ENCODE measurements around the gene KIRREL2. TPM values are rescaled to one million over a fixed set of nuclear protein-coding genes. Genes with fewer than 3 reads are reported as not detected.
A peak's percentile ranks its signal among the peaks of the same experiment; 100 is the strongest.

KIRREL2 gene
- polyA plus RNA-seq, 4 donors: 0.10 to 0.62 TPM; not detected in 2

GRCh38 chr19:35841961-35842595, 14.6 kb upstream of the KIRREL2 start:
- Histone ChIP-seq H3K9me3 (ENCODE audit: control insufficient read depth in 2 of 2, insufficient read depth in 1 of 2, low read depth in 1 of 2, low read length in 1 of 2) (peaks cover 0 to 10% of the 10 kb centered on the region in 2 donors), H3K27me3 (ENCODE audit: control insufficient read depth in 3 of 3, insufficient read depth in 3 of 3, low read length in 3 of 3) (peaks cover 0 to 36% (median 14%) of the 10 kb centered on the region in 3 donors), H3K4me3 (ENCODE audit: low read depth in 1 of 3, low read length in 3 of 3) (no peak overlapping the region), H3K4me1 (ENCODE audit: control insufficient read depth in 3 of 3, insufficient read depth in 2 of 3, low read depth in 1 of 3, low read length in 2 of 3) (peaks cover 0 to 10% (median 0%) of the 10 kb centered on the region in 3 donors), H3K27ac (ENCODE audit: low read depth in 1 of 3, low read length in 2 of 3) (no peak overlapping the region), H3K36me3 (ENCODE audit: control insufficient read depth in 3 of 3, insufficient read depth in 2 of 3, low read depth in 1 of 3, low read length in 3 of 3) (no peaks in the 10 kb centered on the region)
- 81 to 86% (median 81%) methylated on average over 13 of the region's 13 CpGs for WGBS, 3 donors
- FAIRE-seq: no peak
- DNase-seq: no peak

GRCh38 chr19:35842666-35843272, 13.9 kb upstream of the KIRREL2 start:
- Histone ChIP-seq H3K27ac (ENCODE audit: low read depth in 1 of 3, low read length in 2 of 3) (no peak overlapping the region), H3K27me3 (ENCODE audit: control insufficient read depth in 3 of 3, insufficient read depth in 3 of 3, low read length in 3 of 3) (peaks cover 0 to 36% (median 14%) of the 10 kb centered on the region in 3 donors), H3K9me3 (ENCODE audit: control insufficient read depth in 2 of 2, insufficient read depth in 1 of 2, low read depth in 1 of 2, low read length in 1 of 2) (peaks cover 0 to 10% of the 10 kb centered on the region in 2 donors), H3K4me3 (ENCODE audit: low read depth in 1 of 3, low read length in 3 of 3) (no peak overlapping the region), H3K4me1 (ENCODE audit: control insufficient read depth in 3 of 3, insufficient read depth in 2 of 3, low read depth in 1 of 3, low read length in 2 of 3) (peaks cover 0 to 10% (median 0%) of the 10 kb centered on the region in 3 donors), H3K36me3 (ENCODE audit: control insufficient read depth in 3 of 3, insufficient read depth in 2 of 3, low read depth in 1 of 3, low read length in 3 of 3) (no peaks in the 10 kb centered on the region)
- DNase-seq: no peak
- FAIRE-seq: no peak
- 83 to 85% (median 84%) methylated on average over 4 of the region's 4 CpGs for WGBS, 3 donors

DNA sequence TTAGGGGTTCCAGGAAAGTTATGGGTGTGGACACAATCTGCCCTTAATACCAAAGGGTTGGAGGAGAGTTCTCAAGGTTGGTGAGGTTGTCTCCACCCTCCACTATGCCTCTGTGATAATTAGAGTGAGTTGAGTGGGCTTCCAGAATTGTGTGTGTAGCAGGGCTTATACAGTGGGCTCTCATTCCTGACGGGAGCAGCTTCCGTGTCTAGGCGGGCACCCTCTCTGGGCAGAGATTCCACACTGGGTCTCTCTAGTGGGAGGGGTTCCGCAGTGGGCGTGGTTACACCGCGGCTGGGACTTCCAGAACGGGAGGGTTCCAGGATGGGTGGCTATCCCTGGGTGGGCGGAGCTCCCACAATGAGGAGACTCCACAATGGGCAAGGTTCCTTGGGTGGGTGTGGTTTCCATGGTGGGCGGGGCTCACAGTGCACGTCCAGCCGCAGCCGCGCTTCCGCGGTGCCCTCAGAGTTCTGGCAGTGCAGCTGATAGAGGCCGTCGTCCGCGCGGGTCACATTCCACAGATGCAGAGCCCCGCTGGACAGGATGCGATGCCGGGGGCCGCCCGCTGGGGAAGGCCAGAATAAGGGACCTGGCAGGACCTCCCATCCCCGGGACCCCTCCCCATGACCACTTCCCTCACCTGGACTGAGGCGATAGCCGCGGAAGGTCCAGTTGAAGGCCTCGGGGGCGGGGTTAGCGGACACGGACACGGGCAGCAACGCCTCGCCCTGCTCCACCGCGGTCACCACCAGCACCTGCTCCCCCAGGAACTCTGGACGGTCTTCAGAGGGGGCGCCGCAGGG, 12.8 kb upstream of the KIRREL2 start:
- H3K27me3 ChIP-seq (ENCODE audit: control insufficient read depth in 3 of 3, insufficient read depth in 3 of 3, low read length in 3 of 3): peaks cover 0 to 40% (median 14%) of the 10 kb centered on the region in 3 donors
- H3K9me3 ChIP-seq (ENCODE audit: control insufficient read depth in 2 of 2, insufficient read depth in 1 of 2, low read depth in 1 of 2, low read length in 1 of 2): peaks cover 0 to 10% of the 10 kb centered on the region in 2 donors
- H3K4me1 ChIP-seq (ENCODE audit: control insufficient read depth in 3 of 3, insufficient read depth in 2 of 3, low read depth in 1 of 3, low read length in 2 of 3): peaks cover 0 to 10% (median 0%) of the 10 kb centered on the region in 3 donors
- H3K4me3 ChIP-seq (ENCODE audit: low read depth in 1 of 3, low read length in 3 of 3): no peak overlapping the region
- H3K36me3 ChIP-seq (ENCODE audit: control insufficient read depth in 3 of 3, insufficient read depth in 2 of 3, low read depth in 1 of 3, low read length in 3 of 3): no peaks in the 10 kb centered on the region
- 3 to 11% (median 8%) methylated on average over 39 to 42 of the region's 42 CpGs for WGBS, 3 donors
- FAIRE-seq: no peak
- peak; percentile 36 to 59 for DNase-seq
- no peak overlapping the region for H3K27ac ChIP-seq (ENCODE audit: low read depth in 1 of 3, low read length in 2 of 3)

GRCh38 chr19:35844482-35845214, 12.1 kb upstream of the KIRREL2 start:
- FAIRE-seq (no peak), DNase-seq (no peak)
- 43 to 54% (median 46%) methylated on average over 16 of the region's 16 CpGs for WGBS, 3 donors
- peaks cover 0 to 4% of the 10 kb centered on the region in 2 donors for H3K9me3 ChIP-seq (ENCODE audit: control insufficient read depth in 2 of 2, insufficient read depth in 1 of 2, low read depth in 1 of 2, low read length in 1 of 2)
- no peaks in the 10 kb centered on the region for H3K36me3 ChIP-seq (ENCODE audit: control insufficient read depth in 3 of 3, insufficient read depth in 2 of 3, low read depth in 1 of 3, low read length in 3 of 3)
- H3K27ac ChIP-seq (ENCODE audit: low read depth in 1 of 3, low read length in 2 of 3): no peak overlapping the region
- H3K27me3 ChIP-seq (ENCODE audit: control insufficient read depth in 3 of 3, insufficient read depth in 3 of 3, low read length in 3 of 3): peaks cover 0 to 40% (median 14%) of the 10 kb centered on the region in 3 donors
- H3K4me1 ChIP-seq (ENCODE audit: control insufficient read depth in 3 of 3, insufficient read depth in 2 of 3, low read depth in 1 of 3, low read length in 2 of 3): peaks cover 0 to 10% (median 0%) of the 10 kb centered on the region in 3 donors
- no peak overlapping the region for H3K4me3 ChIP-seq (ENCODE audit: low read depth in 1 of 3, low read length in 3 of 3)

GRCh38 chr19:35845215-35846037, 11.3 kb upstream of the KIRREL2 start:
- peaks cover 0 to 40% (median 14%) of the 10 kb centered on the region in 3 donors for H3K27me3 ChIP-seq (ENCODE audit: control insufficient read depth in 3 of 3, insufficient read depth in 3 of 3, low read length in 3 of 3)
- WGBS, 3 donors: 4 to 7% (median 6%) methylated on average over 42 to 63 of the region's 63 CpGs
- peaks cover 0 to 4% of the 10 kb centered on the region in 2 donors for H3K9me3 ChIP-seq (ENCODE audit: control insufficient read depth in 2 of 2, insufficient read depth in 1 of 2, low read depth in 1 of 2, low read length in 1 of 2)
- DNase-seq: peak; percentile 49 to 84
- no peaks in the 10 kb centered on the region for H3K36me3 ChIP-seq (ENCODE audit: control insufficient read depth in 3 of 3, insufficient read depth in 2 of 3, low read depth in 1 of 3, low read length in 3 of 3)
- H3K4me3 ChIP-seq (ENCODE audit: low read depth in 1 of 3, low read length in 3 of 3): peak overlapping the region in 2 of 3 donors; percentile 26 to 32
- no peak overlapping the region for H3K27ac ChIP-seq (ENCODE audit: low read depth in 1 of 3, low read length in 2 of 3)
- no peak for FAIRE-seq
- peaks cover 0 to 10% (median 0%) of the 10 kb centered on the region in 3 donors for H3K4me1 ChIP-seq (ENCODE audit: control insufficient read depth in 3 of 3, insufficient read depth in 2 of 3, low read depth in 1 of 3, low read length in 2 of 3)

DNA sequence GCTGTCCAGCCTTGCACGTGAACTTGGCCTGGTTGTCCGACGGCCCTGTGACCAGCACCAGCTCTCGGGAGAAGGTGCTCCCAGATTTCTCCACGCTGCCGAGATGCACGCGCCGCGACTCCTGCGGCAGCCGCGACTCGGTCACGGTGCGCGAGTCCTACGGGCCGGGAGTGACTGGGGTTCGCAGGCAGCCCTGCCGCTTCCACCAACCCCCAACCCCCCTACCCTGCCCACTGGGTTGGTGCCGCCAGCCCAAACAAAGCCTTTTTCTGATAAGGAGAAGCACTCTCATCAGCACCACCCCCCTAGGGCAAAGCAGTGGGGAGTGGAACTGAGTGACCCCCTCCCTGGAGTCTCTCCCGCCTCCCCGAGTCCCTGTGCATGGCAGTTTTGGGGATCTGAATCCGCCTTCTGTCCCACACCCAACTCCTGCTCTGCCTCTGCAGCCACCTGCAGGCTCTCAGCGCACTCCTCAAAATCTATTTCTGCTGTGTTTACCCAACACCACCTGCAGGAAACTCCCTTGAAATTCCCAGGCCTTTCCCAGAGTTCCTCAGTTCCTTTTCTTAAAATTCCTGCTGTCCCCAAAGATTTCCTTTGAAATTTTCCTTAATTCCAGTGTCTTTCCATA, 10.6 kb upstream of the KIRREL2 start:
- FAIRE-seq (no peak), DNase-seq (peak; percentile 30 to 41)
- H3K4me1 ChIP-seq (ENCODE audit: control insufficient read depth in 3 of 3, insufficient read depth in 2 of 3, low read depth in 1 of 3, low read length in 2 of 3): peaks cover 0 to 10% (median 0%) of the 10 kb centered on the region in 3 donors
- H3K27me3 ChIP-seq (ENCODE audit: control insufficient read depth in 3 of 3, insufficient read depth in 3 of 3, low read length in 3 of 3): peaks cover 0 to 40% (median 14%) of the 10 kb centered on the region in 3 donors
- H3K36me3 ChIP-seq (ENCODE audit: control insufficient read depth in 3 of 3, insufficient read depth in 2 of 3, low read depth in 1 of 3, low read length in 3 of 3): no peaks in the 10 kb centered on the region
- H3K4me3 ChIP-seq (ENCODE audit: low read depth in 1 of 3, low read length in 3 of 3): peak overlapping the region in 1 of 3 donors; percentile 32
- peaks cover 0 to 4% of the 10 kb centered on the region in 2 donors for H3K9me3 ChIP-seq (ENCODE audit: control insufficient read depth in 2 of 2, insufficient read depth in 1 of 2, low read depth in 1 of 2, low read length in 1 of 2)
- no peak overlapping the region for H3K27ac ChIP-seq (ENCODE audit: low read depth in 1 of 3, low read length in 2 of 3)
- 1 to 5% (median 3%) methylated on average over 23 to 26 of the region's 26 CpGs for whole genome bisulfite sequencing, 3 donors

DNA sequence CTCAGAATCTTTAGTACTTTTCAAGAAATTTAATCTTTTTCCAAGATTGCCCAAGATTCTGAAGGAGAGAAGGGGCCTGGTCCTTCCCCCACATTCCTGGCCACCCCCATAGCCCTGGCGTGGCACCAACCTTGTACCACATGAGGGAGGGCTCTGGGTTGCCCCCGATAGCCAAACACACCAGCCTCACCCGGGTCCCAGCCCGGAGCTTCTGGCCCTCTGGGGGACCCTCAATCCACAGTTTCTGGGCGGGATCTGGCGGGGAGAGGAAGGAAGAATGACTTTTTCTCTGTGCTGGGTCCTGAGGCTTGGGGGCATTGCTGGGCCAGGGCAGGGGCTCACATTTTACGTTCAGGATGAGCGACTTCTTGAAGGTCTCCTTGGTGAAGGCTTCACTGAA, 8.8 kb upstream of the KIRREL2 start:
- WGBS, 3 donors: 83 to 90% (median 85%) methylated on average over 8 of the region's 8 CpGs
- Histone ChIP-seq H3K4me3 (ENCODE audit: low read depth in 1 of 3, low read length in 3 of 3) (no peak overlapping the region), H3K9me3 (ENCODE audit: control insufficient read depth in 2 of 2, insufficient read depth in 1 of 2, low read depth in 1 of 2, low read length in 1 of 2) (peaks cover 0 to 4% of the 10 kb centered on the region in 2 donors), H3K4me1 (ENCODE audit: control insufficient read depth in 3 of 3, insufficient read depth in 2 of 3, low read depth in 1 of 3, low read length in 2 of 3) (peaks cover 0 to 10% (median 0%) of the 10 kb centered on the region in 3 donors), H3K27me3 (ENCODE audit: control insufficient read depth in 3 of 3, insufficient read depth in 3 of 3, low read length in 3 of 3) (peaks cover 0 to 50% (median 18%) of the 10 kb centered on the region in 3 donors), H3K36me3 (ENCODE audit: control insufficient read depth in 3 of 3, insufficient read depth in 2 of 3, low read depth in 1 of 3, low read length in 3 of 3) (no peaks in the 10 kb centered on the region), H3K27ac (ENCODE audit: low read depth in 1 of 3, low read length in 2 of 3) (no peak overlapping the region)
- FAIRE-seq (no peak), DNase-seq (no peak)

Data from small intestine (tissue), 7 donors.